SU-DHL-6 (cell line): ENCODE results near the gene STXBP5.

Experiments used
- EZH2phosphoT487 ChIP-seq: fragments of 200-600 bp; sonication (generic), shearing (Covaris generic); conservative IDR thresholded peaks from 2 replicates; pipeline ENCODE4 v1.6.1; 2018; ENCODE audit warnings: mild to moderate bottlenecking, antibody characterized with exemption, low read length, moderate library complexity, mixed read lengths
- TF ChIP-seq, protein P1 (sequence below): fragments of 200-600 bp; sonication (generic); IDR thresholded peaks from one replicate; pipeline ENCODE4 v1.5.1; 2017; ENCODE audit warnings: antibody characterized with exemption, mild to moderate bottlenecking, low read length, moderate library complexity; ENCODE audit not compliant: insufficient read depth, poor library complexity, severe bottlenecking

GRCh38 chr6:147202516-147203310 lies 1.5 kb upstream of the STXBP5 start:
- TF ChIP-seq, protein P1, sequence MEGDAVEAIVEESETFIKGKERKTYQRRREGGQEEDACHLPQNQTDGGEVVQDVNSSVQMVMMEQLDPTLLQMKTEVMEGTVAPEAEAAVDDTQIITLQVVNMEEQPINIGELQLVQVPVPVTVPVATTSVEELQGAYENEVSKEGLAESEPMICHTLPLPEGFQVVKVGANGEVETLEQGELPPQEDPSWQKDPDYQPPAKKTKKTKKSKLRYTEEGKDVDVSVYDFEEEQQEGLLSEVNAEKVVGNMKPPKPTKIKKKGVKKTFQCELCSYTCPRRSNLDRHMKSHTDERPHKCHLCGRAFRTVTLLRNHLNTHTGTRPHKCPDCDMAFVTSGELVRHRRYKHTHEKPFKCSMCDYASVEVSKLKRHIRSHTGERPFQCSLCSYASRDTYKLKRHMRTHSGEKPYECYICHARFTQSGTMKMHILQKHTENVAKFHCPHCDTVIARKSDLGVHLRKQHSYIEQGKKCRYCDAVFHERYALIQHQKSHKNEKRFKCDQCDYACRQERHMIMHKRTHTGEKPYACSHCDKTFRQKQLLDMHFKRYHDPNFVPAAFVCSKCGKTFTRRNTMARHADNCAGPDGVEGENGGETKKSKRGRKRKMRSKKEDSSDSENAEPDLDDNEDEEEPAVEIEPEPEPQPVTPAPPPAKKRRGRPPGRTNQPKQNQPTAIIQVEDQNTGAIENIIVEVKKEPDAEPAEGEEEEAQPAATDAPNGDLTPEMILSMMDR, result no peak
- no peak for TF ChIP-seq EZH2phosphoT487
